Mucosa of stomach (tissue), 1 donor: ENCODE results near the gene FOXD2.

Source experiments
- H3K27me3 ChIP-seq: one replicate; pipeline ENCODE4 v1.7.0; 2013; ENCODE audit warnings: mild to moderate bottlenecking, low read length; ENCODE audit not compliant: control insufficient read depth, insufficient read depth
- H3K36me3 ChIP-seq: one replicate; pipeline ENCODE4 v1.7.0; 2013; ENCODE audit warnings: low read length; ENCODE audit not compliant: control insufficient read depth, insufficient read depth
- H3K4me1 ChIP-seq: one replicate; pipeline ENCODE4 v1.7.0; 2013; ENCODE audit warnings: mild to moderate bottlenecking, low read length; ENCODE audit not compliant: control insufficient read depth, insufficient read depth
- H3K4me3 ChIP-seq: one replicate; pipeline ENCODE4 v1.7.0; 2013; ENCODE audit warnings: low read length
- H3K9ac ChIP-seq: one replicate; pipeline ENCODE4 v1.7.0; 2013; ENCODE audit warnings: mild to moderate bottlenecking, low read length, moderate library complexity
- H3K9me3 ChIP-seq: one replicate; pipeline ENCODE4 v1.7.0; 2013; ENCODE audit warnings: mild to moderate bottlenecking, low read length, moderate library complexity; ENCODE audit not compliant: control insufficient read depth
- donor health status: Pancreatic carcinoma.

The FOXD2 gene

DNA sequence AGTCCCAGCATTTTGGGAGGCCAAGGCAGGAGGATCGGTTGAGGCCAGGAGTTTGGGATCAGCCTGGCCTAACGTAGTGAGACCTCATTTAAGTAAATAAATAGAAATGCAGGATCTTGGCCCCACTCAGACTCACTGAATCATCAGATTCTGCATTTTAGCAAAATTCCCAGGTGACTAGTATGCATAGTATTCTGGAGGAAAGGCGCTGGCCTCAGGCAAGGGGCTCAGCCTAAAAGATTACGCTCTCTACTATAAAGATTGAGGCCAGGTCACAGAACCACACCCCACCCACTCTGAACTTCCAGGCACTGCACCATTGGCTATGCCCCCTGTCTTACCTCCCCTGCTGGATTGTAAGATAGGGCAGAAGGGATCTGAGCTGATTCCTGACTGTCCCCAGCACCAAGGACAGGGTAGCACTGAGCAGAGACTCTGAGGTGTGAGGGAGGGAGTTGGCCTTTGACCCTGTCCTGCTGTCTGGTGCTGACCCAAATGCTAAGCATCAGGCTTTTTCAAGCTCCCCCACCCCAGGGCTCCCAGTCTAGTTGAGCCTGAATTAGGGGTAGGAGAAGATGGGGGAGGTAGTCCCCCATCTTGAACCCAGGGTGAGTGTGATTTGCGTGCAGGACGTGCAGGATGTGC, 19.0 kb upstream of the FOXD2 start:
- peaks cover 55% of the 10 kb centered on the region for H3K27me3 ChIP-seq

DNA sequence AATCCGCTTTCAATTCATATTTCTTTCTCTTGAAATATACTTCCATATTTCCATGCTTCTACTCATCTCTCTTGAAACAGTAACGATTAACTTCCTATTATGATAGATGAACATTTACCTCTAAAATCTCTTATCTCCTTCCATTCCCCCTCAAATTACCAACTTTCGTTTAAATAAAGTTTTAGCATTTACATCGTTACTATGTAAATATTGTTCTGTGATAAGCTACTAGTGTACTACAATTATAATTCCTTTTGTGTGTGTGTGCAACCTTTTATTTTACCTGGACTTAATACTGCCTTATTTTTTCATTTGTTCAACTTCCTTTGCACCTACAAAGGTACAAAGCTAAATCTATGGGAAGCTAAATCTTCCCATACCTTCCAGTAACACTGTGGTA, 17.3 kb upstream of the FOXD2 start:
- H3K27me3 ChIP-seq = peaks cover 37% of the 10 kb centered on the region
- no peak overlapping the region for H3K9ac ChIP-seq
- H3K9me3 ChIP-seq = no peaks in the 10 kb centered on the region
- no peak overlapping the region for H3K4me3 ChIP-seq
- no peaks in the 10 kb centered on the region for H3K4me1 ChIP-seq
- no peaks in the 10 kb centered on the region for H3K36me3 ChIP-seq

More for the DNA sequence above, 19.0 kb upstream of the FOXD2 start:
- H3K9ac ChIP-seq = no peak overlapping the region
- H3K4me3 ChIP-seq = no peak overlapping the region
- no peaks in the 10 kb centered on the region for H3K9me3 ChIP-seq
- H3K36me3 ChIP-seq = no peaks in the 10 kb centered on the region
- H3K4me1 ChIP-seq = no peaks in the 10 kb centered on the region

DNA sequence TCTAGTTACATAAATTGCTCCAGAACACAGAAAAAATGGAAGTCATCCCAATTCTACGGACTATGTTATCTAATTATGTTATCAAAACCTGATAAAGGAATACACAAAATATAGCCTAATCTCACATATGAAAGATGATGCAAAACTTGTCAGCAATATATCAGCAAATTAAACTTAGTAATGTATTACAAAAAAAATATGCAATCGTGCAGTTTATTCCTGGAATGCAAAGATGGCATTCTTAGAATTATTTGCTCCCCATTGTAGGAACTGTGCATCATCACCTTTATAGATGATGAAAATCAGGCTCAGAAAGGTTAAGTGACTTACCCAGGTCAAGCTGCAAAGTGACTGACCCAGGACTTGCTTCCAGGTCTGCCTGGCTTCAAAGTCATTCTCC, 14.0 kb upstream of the FOXD2 start:
- Histone ChIP-seq H3K4me3 (no peak overlapping the region), H3K4me1 (no peaks in the 10 kb centered on the region), H3K9ac (no peak overlapping the region), H3K9me3 (no peaks in the 10 kb centered on the region), H3K36me3 (no peaks in the 10 kb centered on the region), H3K27me3 (peaks cover 11% of the 10 kb centered on the region)

DNA sequence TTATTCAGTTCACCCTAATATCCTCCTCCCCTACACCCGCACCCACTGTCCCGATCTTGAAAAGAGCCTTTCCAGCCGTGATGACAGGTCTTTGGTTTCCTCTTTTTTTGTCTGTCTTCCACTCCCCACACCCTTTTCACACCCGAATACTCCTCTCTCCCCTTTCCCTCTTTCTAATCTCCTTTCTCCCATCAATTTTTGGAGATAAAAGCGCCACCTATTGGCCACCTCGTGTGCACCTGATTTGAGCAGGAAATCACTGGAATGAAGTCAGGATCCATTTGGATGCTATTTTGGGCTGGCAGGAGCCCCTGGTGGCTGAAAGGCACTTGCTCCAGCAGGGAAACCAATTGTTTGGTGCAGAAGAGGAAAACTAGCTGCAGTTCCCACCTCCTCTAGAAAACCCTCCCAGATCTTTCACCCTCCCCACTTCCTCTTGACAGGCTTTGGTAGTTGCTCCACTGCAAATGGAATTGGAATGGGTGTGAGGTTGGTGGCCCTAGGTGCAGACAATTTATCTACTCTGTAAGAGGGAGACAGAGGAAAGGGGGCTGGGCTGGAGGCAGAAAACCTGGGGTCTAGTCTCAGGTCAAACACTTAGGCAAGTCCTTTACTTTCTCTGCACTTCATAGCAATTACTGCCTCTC, 13.4 kb upstream of the FOXD2 start:
- Histone ChIP-seq H3K9me3 (no peaks in the 10 kb centered on the region), H3K36me3 (no peaks in the 10 kb centered on the region), H3K9ac (no peak overlapping the region), H3K4me1 (no peaks in the 10 kb centered on the region), H3K4me3 (no peak overlapping the region), H3K27me3 (peaks cover 5% of the 10 kb centered on the region)

DNA sequence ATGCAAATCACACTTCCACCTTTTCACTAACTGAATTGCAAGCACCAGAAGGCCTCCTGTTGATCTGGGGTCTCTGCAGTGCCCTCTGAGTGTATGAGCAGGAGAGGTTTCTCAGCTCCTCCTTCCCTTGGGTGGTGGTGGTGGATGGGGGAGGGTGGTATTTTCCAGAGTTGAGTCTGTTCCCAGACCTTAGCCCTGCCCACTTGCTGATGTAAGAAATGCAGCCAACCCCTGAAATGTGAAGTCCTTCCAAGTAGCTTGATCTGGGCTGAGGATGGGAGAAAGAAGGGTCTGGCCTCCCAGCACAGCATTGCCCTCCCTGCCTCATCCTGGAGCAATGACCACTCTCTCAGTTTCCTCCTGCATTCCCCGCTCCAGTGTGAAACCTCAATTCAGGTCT, 6.3 kb upstream of the FOXD2 start:
- Histone ChIP-seq H3K9me3 (no peaks in the 10 kb centered on the region), H3K9ac (no peak overlapping the region), H3K4me1 (peaks cover 29% of the 10 kb centered on the region), H3K27me3 (peaks cover 60% of the 10 kb centered on the region), H3K36me3 (no peaks in the 10 kb centered on the region), H3K4me3 (no peak overlapping the region)

DNA sequence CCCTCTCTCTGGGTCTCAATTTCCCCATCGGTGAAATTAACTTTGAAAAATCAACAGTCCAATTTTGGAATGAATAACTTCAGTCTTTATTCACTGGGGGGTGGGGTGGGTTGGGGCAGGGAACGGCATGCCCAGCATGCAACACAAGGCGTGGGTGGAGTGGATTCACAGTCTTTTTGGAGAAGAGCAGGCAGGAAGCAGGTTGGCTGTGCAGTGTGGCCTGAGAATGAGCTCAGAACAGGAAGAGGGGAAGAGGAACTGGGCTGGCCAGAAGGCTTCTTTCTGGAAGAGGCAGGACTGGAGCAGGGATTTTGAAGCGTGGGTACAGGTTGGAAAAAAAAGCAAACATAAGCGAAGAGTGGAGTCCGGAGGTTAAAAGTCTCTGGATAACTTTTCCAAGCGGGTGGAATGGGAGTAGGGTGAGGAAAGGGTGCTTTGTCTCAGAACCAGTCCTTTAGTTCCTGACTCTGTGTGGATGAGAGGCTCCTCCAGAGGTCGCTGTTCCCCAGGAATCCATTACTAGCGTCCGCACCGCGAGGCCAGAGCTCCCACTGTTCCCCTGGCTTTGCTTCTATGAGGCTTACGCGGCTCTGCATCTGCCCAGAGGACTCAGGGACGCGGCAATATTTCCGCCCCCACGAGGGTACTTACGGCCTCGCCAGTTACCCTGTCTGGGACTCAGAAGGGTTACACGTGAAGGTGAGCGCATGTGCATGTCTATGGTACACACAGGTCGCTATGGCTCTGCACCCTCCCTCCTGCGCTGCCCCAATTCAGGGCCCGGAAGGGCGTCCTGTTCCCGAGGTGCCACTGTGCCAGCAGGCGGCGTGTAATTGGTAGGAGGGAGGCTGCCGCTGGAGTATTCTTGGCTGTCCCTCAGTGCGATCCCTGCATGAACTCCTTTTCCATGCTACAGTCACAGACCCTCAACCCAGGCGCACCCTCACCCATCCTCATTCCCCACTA, 5.5 kb upstream of the FOXD2 start:
- H3K9ac ChIP-seq = peak overlapping the region; percentile 40
- H3K27me3 ChIP-seq = peaks cover 67% of the 10 kb centered on the region
- H3K36me3 ChIP-seq = no peaks in the 10 kb centered on the region
- H3K4me3 ChIP-seq = peak overlapping the region; percentile 52
- no peaks in the 10 kb centered on the region for H3K9me3 ChIP-seq
- H3K4me1 ChIP-seq = peaks cover 34% of the 10 kb centered on the region

DNA sequence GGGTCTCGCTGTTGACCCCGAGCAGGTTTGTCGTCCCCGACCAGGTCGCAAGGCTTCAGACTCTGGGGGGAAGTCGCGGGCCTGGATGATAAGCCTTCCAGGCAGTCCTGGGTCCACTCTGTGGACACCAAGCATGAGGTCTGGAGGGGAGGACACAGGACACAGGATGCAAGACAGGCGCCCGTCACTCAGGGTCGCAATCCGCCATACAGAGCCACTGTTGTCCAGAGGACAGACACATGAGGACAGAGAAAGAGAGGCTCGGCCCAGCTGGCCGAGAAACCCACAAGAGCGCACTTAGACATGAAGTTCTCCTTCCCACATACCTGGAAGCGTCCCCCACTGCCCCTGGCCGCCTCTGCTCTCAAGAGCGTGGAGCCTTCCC, 4.8 kb upstream of the FOXD2 start:
- Histone ChIP-seq H3K36me3 (no peaks in the 10 kb centered on the region), H3K27me3 (peaks cover 67% of the 10 kb centered on the region), H3K4me1 (peaks cover 34% of the 10 kb centered on the region), H3K4me3 (peak overlapping the region; percentile 52), H3K9me3 (no peaks in the 10 kb centered on the region), H3K9ac (peak overlapping the region; percentile 40)

DNA sequence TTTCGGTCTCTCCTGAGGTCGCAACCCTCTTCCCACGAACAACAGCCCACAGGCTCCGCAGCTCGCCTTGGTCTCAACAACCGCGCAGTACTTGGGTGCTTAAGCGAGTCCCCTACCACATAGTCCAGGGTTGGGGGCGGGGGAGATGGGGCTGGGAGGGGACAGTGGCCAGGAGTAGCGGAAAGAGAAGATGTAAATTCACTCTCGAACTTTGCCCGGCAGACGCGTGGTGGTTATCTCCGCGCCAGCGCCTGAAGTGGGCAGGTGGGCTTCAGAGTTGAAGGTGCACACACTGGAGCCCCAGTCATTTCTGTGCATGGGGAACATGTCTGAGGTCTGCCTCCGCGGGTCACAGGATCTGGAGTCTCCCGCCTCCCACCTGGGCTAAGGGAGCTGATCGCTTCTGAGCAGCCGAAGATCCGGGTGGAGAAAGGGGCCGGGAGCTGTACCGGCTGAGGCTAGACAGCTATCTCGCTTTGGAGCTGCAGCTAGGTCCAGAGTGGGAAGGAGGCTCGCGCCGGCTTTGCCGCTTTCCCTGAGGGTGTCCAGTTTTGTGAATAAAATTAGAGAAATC, 4.3 kb upstream of the FOXD2 start:
- H3K4me1 ChIP-seq = peaks cover 34% of the 10 kb centered on the region
- peaks cover 70% of the 10 kb centered on the region for H3K27me3 ChIP-seq
- H3K9me3 ChIP-seq = no peaks in the 10 kb centered on the region
- no peak overlapping the region for H3K9ac ChIP-seq
- H3K36me3 ChIP-seq = no peaks in the 10 kb centered on the region
- no peak overlapping the region for H3K4me3 ChIP-seq

DNA sequence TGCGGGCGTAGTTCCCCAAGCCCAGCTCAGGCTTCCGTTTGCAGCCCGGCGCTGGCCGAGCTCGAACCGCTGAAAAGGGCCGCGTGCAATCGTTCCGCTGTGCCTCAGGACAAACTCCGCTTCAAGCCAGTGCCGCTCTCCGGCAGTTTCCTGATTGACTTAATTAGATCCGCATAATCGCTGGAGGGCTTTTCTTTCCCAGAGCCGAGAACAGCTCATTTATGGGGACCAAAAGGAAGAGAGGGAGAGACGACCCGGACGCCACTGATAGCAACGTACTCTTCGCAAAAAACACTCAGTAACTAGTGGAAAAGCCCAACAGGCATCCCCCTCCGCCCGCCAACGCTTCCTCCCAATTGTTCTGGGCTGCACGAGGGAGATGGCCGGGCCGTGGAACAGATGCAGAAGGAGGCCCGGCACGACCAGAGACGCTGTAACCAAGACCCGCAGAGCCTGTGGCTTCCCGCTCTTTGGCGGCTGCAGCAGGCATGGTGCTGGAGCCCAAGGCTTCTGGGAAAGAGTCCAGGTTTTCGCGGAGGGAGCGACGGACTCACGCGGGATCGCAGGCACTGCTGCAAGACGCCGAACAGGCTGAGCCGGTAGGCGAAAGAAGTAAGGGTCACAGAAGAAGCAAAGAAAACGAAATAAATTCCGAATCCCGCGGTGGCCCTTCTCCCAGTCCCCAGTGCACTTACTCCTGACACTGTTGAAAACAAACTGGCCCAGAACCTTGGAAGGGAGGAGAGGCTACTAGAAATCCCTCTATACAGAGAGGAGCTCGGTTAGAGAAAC, 3.6 kb upstream of the FOXD2 start:
- Histone ChIP-seq H3K9ac (no peak overlapping the region), H3K9me3 (no peaks in the 10 kb centered on the region), H3K36me3 (no peaks in the 10 kb centered on the region), H3K4me3 (no peak overlapping the region), H3K27me3 (peaks cover 77% of the 10 kb centered on the region), H3K4me1 (peaks cover 34% of the 10 kb centered on the region)

DNA sequence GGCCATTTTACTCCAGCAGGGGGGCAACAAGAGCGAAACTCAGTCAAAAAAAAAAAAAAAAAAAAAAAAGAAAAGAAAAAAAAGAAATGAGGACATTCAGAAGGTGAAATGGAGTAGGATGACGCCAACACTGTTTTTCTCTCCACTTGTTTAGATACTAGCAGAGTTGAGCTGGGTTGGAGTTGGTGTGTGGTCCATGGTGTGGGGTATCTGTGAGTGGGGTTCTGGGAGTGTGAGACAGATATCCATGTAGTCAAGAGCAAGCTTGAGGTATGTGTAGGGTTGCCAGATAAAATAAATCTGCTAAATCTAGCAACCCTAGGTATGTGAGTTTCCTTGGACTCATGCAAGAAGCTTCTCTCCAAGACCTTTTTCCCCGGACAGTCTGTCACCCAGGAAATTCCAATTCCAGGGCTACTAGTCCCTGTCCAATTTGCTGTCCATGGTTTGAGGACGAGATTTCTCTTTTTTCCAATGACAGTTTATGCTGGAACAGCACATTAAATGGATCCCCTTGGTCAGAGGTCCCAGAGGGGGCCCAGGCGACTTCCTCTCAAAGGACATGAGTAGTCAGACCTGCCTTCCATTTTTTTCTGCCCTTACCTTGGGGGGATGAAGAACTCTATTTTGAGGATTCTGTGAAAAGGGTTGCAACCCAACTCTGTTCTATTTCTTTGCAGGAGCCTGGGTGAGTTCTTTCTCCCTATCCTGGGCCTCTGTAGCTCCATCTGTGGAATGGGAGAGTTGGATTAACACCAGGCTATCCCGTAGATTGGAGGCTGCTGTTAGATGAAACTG, 2.1 kb upstream of the FOXD2 start:
- Histone ChIP-seq H3K9ac (no peak overlapping the region), H3K9me3 (no peaks in the 10 kb centered on the region), H3K4me3 (no peak overlapping the region), H3K36me3 (no peaks in the 10 kb centered on the region), H3K4me1 (peaks cover 34% of the 10 kb centered on the region), H3K27me3 (peaks cover 88% of the 10 kb centered on the region)
